H1 (cell line): ENCODE data around the gene LRRFIP1.

ENCODE experiments used
- EP300 ChIP-seq, 2 experiments: IDR thresholded peaks; 1 replicate in 1 of 2; 2 replicates in 1 of 2; pipeline ENCODE4 v1.6.1; 2011 to 2012; ENCODE audit warnings: low read depth in 2 of 2, low read length in 2 of 2, mild to moderate bottlenecking in 2 of 2, borderline replicate concordance in 1 of 2, inconsistent platforms in 1 of 2, moderate library complexity in 1 of 2
- EZH2 ChIP-seq: fragments of 200-600 bp; sonication (generic); IDR thresholded peaks from 2 replicates; pipeline ENCODE4 v1.7.1; 2012; ENCODE audit warnings: low read depth, mild to moderate bottlenecking, moderate library complexity, low read length, inconsistent platforms; ENCODE audit not compliant: severe bottlenecking
- GABPA ChIP-seq: IDR thresholded peaks from 2 replicates; pipeline ENCODE4 v1.6.1; 2011; ENCODE audit warnings: mild to moderate bottlenecking, low read length, moderate library complexity, borderline replicate concordance; ENCODE audit not compliant: insufficient read depth
- PHF8 ChIP-seq: fragments of 200-600 bp; sonication (generic); conservative IDR thresholded peaks from 2 replicates; pipeline ENCODE4 v1.7.1; 2012; ENCODE audit warnings: low read depth, mild to moderate bottlenecking, inconsistent platforms, low read length, moderate library complexity
- POLR2A ChIP-seq, 2 experiments: IDR thresholded peaks; 1 replicate in 1 of 2; 2 replicates in 1 of 2; pipeline ENCODE4 v1.6.1; 2011; ENCODE audit warnings: low read depth in 2 of 2, low read length in 2 of 2, mild to moderate bottlenecking in 2 of 2; ENCODE audit errors: control extremely low read depth in 1 of 2
- SP2 ChIP-seq: IDR thresholded peaks from 2 replicates; pipeline ENCODE4 v1.6.1; 2012; ENCODE audit warnings: mild to moderate bottlenecking, low read length, inconsistent platforms
- YY1 ChIP-seq: IDR thresholded peaks from 2 replicates; pipeline ENCODE4 v1.6.1; 2011; ENCODE audit warnings: low read depth, mild to moderate bottlenecking, low read length
- ZNF274 ChIP-seq: IDR thresholded peaks from 2 replicates; pipeline ENCODE4 v1.7.0; 2012; ENCODE audit warnings: low read length, borderline replicate concordance; ENCODE audit errors: extremely low read depth
- TF ChIP-seq, protein P1 (sequence below), 3 experiments: IDR thresholded peaks; 1 replicate in 2 of 3; 2 replicates in 1 of 3; pipeline versions ENCODE4 v1.5.1 to v1.6.1; 2011; ENCODE audit warnings: low read length in 3 of 3, mild to moderate bottlenecking in 3 of 3, inconsistent platforms in 2 of 3, low read depth in 1 of 3, moderate library complexity in 1 of 3; ENCODE audit not compliant: insufficient read depth in 1 of 3; ENCODE audit errors: control extremely low read depth in 1 of 3

GRCh38 chr2:237801466-237801865, 174.1 kb downstream of the LRRFIP1 start:
- TF ChIP-seq, protein P1, sequence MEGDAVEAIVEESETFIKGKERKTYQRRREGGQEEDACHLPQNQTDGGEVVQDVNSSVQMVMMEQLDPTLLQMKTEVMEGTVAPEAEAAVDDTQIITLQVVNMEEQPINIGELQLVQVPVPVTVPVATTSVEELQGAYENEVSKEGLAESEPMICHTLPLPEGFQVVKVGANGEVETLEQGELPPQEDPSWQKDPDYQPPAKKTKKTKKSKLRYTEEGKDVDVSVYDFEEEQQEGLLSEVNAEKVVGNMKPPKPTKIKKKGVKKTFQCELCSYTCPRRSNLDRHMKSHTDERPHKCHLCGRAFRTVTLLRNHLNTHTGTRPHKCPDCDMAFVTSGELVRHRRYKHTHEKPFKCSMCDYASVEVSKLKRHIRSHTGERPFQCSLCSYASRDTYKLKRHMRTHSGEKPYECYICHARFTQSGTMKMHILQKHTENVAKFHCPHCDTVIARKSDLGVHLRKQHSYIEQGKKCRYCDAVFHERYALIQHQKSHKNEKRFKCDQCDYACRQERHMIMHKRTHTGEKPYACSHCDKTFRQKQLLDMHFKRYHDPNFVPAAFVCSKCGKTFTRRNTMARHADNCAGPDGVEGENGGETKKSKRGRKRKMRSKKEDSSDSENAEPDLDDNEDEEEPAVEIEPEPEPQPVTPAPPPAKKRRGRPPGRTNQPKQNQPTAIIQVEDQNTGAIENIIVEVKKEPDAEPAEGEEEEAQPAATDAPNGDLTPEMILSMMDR (IDR thresholded peaks at IDR 0.05; ENCODE audit: control extremely low read depth in 1 of 3, insufficient read depth in 1 of 3, low read depth in 1 of 3, low read length in 3 of 3) = no peak
- TF ChIP-seq YY1 (no peak), SP2 (no peak), ZNF274 (no peak), EP300 (IDR thresholded peaks at IDR 0.05; ENCODE audit: borderline replicate concordance in 1 of 2, low read depth in 2 of 2, low read length in 2 of 2) (no peak), PHF8 (no peak), POLR2A (IDR thresholded peaks at IDR 0.05; ENCODE audit: control extremely low read depth in 1 of 2, low read depth in 2 of 2, low read length in 2 of 2) (no peak), EZH2 (no peak), GABPA (no peak)
